ENCODE results near the gene ZFYVE26. TPM values are rescaled to one million over a fixed set of nuclear protein-coding genes. Genes with fewer than 3 reads are reported as not detected.

ZFYVE26 gene
- polyA plus RNA-seq, 3 donors, result 1.0 to 17.6 (median 2.3) TPM

DNA sequence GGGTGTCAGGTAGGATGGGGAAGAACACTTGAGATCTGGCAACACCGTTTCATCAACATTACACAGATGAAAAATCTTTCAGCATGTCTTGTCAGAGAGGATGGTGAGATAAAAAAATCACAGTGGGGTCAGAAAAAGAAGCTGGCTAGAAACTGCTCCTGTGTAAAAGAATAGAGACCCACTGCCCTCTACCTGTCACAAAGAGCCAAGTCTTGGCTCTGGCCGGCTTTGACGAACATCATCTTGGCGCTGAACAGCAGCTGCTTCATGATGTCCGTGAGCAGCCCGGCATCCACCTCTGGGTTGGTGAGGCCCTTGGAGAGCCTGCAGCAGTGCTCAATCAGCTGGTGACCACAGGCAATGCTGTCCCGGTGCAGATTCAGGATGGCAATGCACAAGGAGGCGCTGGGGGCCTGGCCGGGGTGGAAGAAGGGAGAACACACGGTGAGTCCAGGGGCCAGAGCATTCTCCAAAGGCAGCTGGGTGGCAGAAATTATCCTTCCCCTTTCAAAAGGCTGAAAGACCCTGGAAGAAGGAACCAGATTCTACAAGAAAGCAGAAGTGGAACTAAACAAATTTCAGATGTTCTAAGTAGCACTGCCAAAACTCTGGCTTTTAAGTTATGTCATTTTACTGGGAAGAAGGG, 50.2 kb downstream of the ZFYVE26 start:
- TF ChIP-seq, protein P1, sequence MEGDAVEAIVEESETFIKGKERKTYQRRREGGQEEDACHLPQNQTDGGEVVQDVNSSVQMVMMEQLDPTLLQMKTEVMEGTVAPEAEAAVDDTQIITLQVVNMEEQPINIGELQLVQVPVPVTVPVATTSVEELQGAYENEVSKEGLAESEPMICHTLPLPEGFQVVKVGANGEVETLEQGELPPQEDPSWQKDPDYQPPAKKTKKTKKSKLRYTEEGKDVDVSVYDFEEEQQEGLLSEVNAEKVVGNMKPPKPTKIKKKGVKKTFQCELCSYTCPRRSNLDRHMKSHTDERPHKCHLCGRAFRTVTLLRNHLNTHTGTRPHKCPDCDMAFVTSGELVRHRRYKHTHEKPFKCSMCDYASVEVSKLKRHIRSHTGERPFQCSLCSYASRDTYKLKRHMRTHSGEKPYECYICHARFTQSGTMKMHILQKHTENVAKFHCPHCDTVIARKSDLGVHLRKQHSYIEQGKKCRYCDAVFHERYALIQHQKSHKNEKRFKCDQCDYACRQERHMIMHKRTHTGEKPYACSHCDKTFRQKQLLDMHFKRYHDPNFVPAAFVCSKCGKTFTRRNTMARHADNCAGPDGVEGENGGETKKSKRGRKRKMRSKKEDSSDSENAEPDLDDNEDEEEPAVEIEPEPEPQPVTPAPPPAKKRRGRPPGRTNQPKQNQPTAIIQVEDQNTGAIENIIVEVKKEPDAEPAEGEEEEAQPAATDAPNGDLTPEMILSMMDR (IDR thresholded peaks at IDR 0.05), result no peak
- Histone ChIP-seq H3K9me3 (replicated peaks in 1 of 2; ENCODE audit: control insufficient read depth in 1 of 2, insufficient read depth in 1 of 2, low read length in 2 of 2) (no peaks in the 10 kb centered on the region), H3K4me1 (ENCODE audit: control insufficient read depth in 1 of 2, insufficient read depth in 2 of 2, low read length in 2 of 2) (peaks cover 34 to 40% of the 10 kb centered on the region in 2 donors), H3K36me3 (replicated peaks in 1 of 2; ENCODE audit: control insufficient read depth in 1 of 2, insufficient read depth in 2 of 2, low read length in 2 of 2) (peaks cover 62 to 91% of the 10 kb centered on the region in 2 donors), H3K79me2 (ENCODE audit: insufficient read depth, low read length) (no peaks in the 10 kb centered on the region), H4K20me1 (ENCODE audit: insufficient read depth, low read length) (no peaks in the 10 kb centered on the region), H2AFZ (ENCODE audit: insufficient read depth, low read depth, low read length, poor library complexity, severe bottlenecking) (no peak overlapping the region), H3K27me3 (ENCODE audit: control insufficient read depth in 2 of 2, insufficient read depth in 2 of 2, low read length in 2 of 2) (no peaks in the 10 kb centered on the region), H3K27ac (ENCODE audit: low read depth in 1 of 2, low read length in 2 of 2) (peak overlapping the region; percentile 42 to 62), H3K4me3 (replicated peaks in 1 of 3; ENCODE audit: low read depth in 2 of 3, low read length in 3 of 3) (peak overlapping the region in 1 of 3 experiments; percentile 27), H3K4me2 (replicated peaks; ENCODE audit: extremely low read depth, low read length, poor library complexity, severe bottlenecking) (peak overlapping the region; percentile 55), H3K9ac (ENCODE audit: insufficient read depth, low read length, poor library complexity, severe bottlenecking) (no peak overlapping the region)
- Mint-ChIP-seq H3K36me3 (peaks cover 73 to 81% of the 10 kb centered on the region in 2 donors), H3K4me3 (peak overlapping the region in 1 of 2 donors; percentile 69), H3K27ac (peak overlapping the region; percentile 51 to 84 (median 74)), H3K4me1 (peaks cover 41% of the 10 kb centered on the region), H3K27me3 (ENCODE audit: low read depth in 3 of 3) (peaks cover 0 to 2% (median 0%) of the 10 kb centered on the region in 3 donors), H3K9me3 (no peaks in the 10 kb centered on the region)
- intact Hi-C loops (cut with micrococcal nuclease), result no loop called here
- peak; percentile 59 to 80 (median 67) for DNase-seq
- 50% methylated on average over 7 of the region's 10 CpGs for WGBS (ENCODE audit: insufficient coverage)

- peaks cover 62 to 91% of the 10 kb centered on the region in 2 donors for H3K36me3 ChIP-seq (replicated peaks in 1 of 2; ENCODE audit: control insufficient read depth in 1 of 2, insufficient read depth in 2 of 2, low read length in 2 of 2)
- H3K27me3 ChIP-seq (ENCODE audit: control insufficient read depth in 2 of 2, insufficient read depth in 2 of 2, low read length in 2 of 2), result no peaks in the 10 kb centered on the region
- peaks cover 77 to 84% of the 10 kb centered on the region in 2 donors for H3K36me3 Mint-ChIP-seq
- H3K4me3 Mint-ChIP-seq, result peak overlapping the region in 1 of 2 donors; percentile 69
- H3K9ac ChIP-seq (ENCODE audit: insufficient read depth, low read length, poor library complexity, severe bottlenecking), result no peak overlapping the region
- H3K27ac ChIP-seq (ENCODE audit: low read depth in 1 of 2, low read length in 2 of 2), result peak overlapping the region in 1 of 2 donors; percentile 62
- H3K4me2 ChIP-seq (replicated peaks; ENCODE audit: extremely low read depth, low read length, poor library complexity, severe bottlenecking), result no peak overlapping the region
- peaks cover 0 to 2% (median 0%) of the 10 kb centered on the region in 3 donors for H3K27me3 Mint-ChIP-seq (ENCODE audit: low read depth in 3 of 3)
- H3K9me3 ChIP-seq (replicated peaks in 1 of 2; ENCODE audit: control insufficient read depth in 1 of 2, insufficient read depth in 1 of 2, low read length in 2 of 2), result no peaks in the 10 kb centered on the region
- no peak overlapping the region for H3K4me3 ChIP-seq (replicated peaks in 1 of 3; ENCODE audit: low read depth in 2 of 3, low read length in 3 of 3)
- no CpG with 5 or more reads among the region's 5 CpGs for WGBS (ENCODE audit: insufficient coverage)
- no peak overlapping the region for H2AFZ ChIP-seq (ENCODE audit: insufficient read depth, low read depth, low read length, poor library complexity, severe bottlenecking)
- intact Hi-C loops (cut with micrococcal nuclease), result no loop called here
- H3K4me1 Mint-ChIP-seq, result peaks cover 41% of the 10 kb centered on the region
- H3K27ac Mint-ChIP-seq, result peak overlapping the region in 3 of 7 donors; percentile 48 to 84 (median 62)
- H3K9me3 Mint-ChIP-seq, result no peaks in the 10 kb centered on the region
- peaks cover 34 to 40% of the 10 kb centered on the region in 2 donors for H3K4me1 ChIP-seq (ENCODE audit: control insufficient read depth in 1 of 2, insufficient read depth in 2 of 2, low read length in 2 of 2)
- TF ChIP-seq, protein P1 (IDR thresholded peaks at IDR 0.05), result no peak
- no peak for DNase-seq
- H3K79me2 ChIP-seq (ENCODE audit: insufficient read depth, low read length), result no peaks in the 10 kb centered on the region
- H4K20me1 ChIP-seq (ENCODE audit: insufficient read depth, low read length), result no peaks in the 10 kb centered on the region
Observed at GRCh38 chr14:67765192-67765834, 51.1 kb downstream of the ZFYVE26 start.

All from CD14-positive monocyte (primary cell).